SK-N-SH treated with all-trans-retinoic acid at 6 μM for 48 hours (cell line): ENCODE data around the gene SUN3.

Source experiments
- ATAC-seq: fragments of 200-7000 bp; cut with Tn5 transposase; 3 replicates; pipeline ENCODE4 v1.9.1; 2020; ENCODE audit warnings: mild to moderate bottlenecking, moderate library complexity
- BACH2 ChIP-seq: fragments of 250-450 bp; sonication (Bioruptor Pico); IDR thresholded peaks from 2 replicates; pipeline ENCODE4 v1.9.0; 2021; ENCODE audit warnings: mild to moderate bottlenecking, borderline replicate concordance
- CREB5 ChIP-seq: fragments of 250-450 bp; sonication (Bioruptor Pico); IDR thresholded peaks from 2 replicates; pipeline ENCODE4 v1.5.1; 2020; ENCODE audit warnings: low read depth, mild to moderate bottlenecking, moderate library complexity
- CSDC2 ChIP-seq: fragments of 250-450 bp; sonication (Bioruptor Pico); IDR thresholded peaks from 2 replicates; pipeline ENCODE4 v1.5.0; 2020; ENCODE audit warnings: mild to moderate bottlenecking, moderate library complexity
- CSRNP3 ChIP-seq: fragments of 250-450 bp; sonication (Bioruptor Pico); IDR thresholded peaks from 2 replicates; pipeline ENCODE4 v1.5.1; 2021; ENCODE audit warnings: mild to moderate bottlenecking, moderate library complexity
- ESRRG ChIP-seq: fragments of 250-450 bp; sonication (Bioruptor Pico); IDR thresholded peaks from 2 replicates; pipeline ENCODE4 v1.6.1; 2021; ENCODE audit warnings: mild to moderate bottlenecking
- GLIS3 ChIP-seq: fragments of 250-450 bp; sonication (Bioruptor Pico); IDR thresholded peaks from 2 replicates; pipeline ENCODE4 v1.5.0; 2020; ENCODE audit warnings: mild to moderate bottlenecking, moderate library complexity
- ISL1 ChIP-seq: fragments of 250-450 bp; sonication (Bioruptor Pico); IDR thresholded peaks from 2 replicates; pipeline ENCODE4 v2.1.2; 2022; ENCODE audit warnings: mild to moderate bottlenecking, moderate library complexity
- OSR1 ChIP-seq: fragments of 250-450 bp; sonication (Bioruptor Pico); IDR thresholded peaks from 2 replicates; pipeline ENCODE4 v1.8.0; 2022; ENCODE audit warnings: moderate library complexity, mild to moderate bottlenecking, inconsistent platforms
- PATZ1 ChIP-seq: fragments of 250-450 bp; sonication (Bioruptor Pico); IDR thresholded peaks from 2 replicates; pipeline ENCODE4 v1.8.0; 2020; ENCODE audit warnings: mild to moderate bottlenecking, moderate library complexity, borderline replicate concordance
- PPARA ChIP-seq: fragments of 250-450 bp; sonication (Bioruptor Pico); IDR thresholded peaks from 2 replicates; pipeline ENCODE4 v1.5.0; 2020; ENCODE audit warnings: mild to moderate bottlenecking, borderline replicate concordance
- RARB ChIP-seq: fragments of 250-450 bp; sonication (Bioruptor Pico); IDR thresholded peaks from 2 replicates; pipeline ENCODE4 v1.8.0; 2021; ENCODE audit warnings: mild to moderate bottlenecking, moderate library complexity
- SNAI2 ChIP-seq: fragments of 250-450 bp; sonication (Bioruptor Pico); IDR thresholded peaks from 2 replicates; pipeline ENCODE4 v1.5.0; 2020; ENCODE audit warnings: mild to moderate bottlenecking, moderate library complexity
- TCF4 ChIP-seq: fragments of 250-450 bp; sonication (Bioruptor Pico); IDR thresholded peaks from 2 replicates; pipeline ENCODE4 v1.8.0; 2021; ENCODE audit warnings: mild to moderate bottlenecking, moderate library complexity, borderline replicate concordance
- TOX ChIP-seq: fragments of 250-450 bp; sonication (Bioruptor Pico); IDR thresholded peaks from 2 replicates; pipeline ENCODE4 v1.8.0; 2021; ENCODE audit warnings: mild to moderate bottlenecking, moderate library complexity, borderline replicate concordance
- TSHZ2 ChIP-seq: fragments of 250-450 bp; sonication (Bioruptor Pico); IDR thresholded peaks from 2 replicates; pipeline ENCODE4 v1.5.0; 2020; ENCODE audit warnings: mild to moderate bottlenecking, moderate library complexity
- ZC3H10 ChIP-seq: fragments of 250-450 bp; sonication (Bioruptor Pico); IDR thresholded peaks from 2 replicates; pipeline ENCODE4 v1.5.1; 2021; ENCODE audit warnings: mild to moderate bottlenecking, moderate library complexity
- ZFP3 ChIP-seq: fragments of 250-450 bp; sonication (Bioruptor Pico); IDR thresholded peaks from 2 replicates; pipeline ENCODE4 v1.5.0; 2020; ENCODE audit warnings: mild to moderate bottlenecking, moderate library complexity
- ZFP30 ChIP-seq: fragments of 450-650 bp; formaldehyde crosslinking; IDR thresholded peaks from 2 replicates; pipeline ENCODE4 v1.5.0; 2022; ENCODE audit warnings: mild to moderate bottlenecking, moderate library complexity
- ZNF565 ChIP-seq: fragments of 450-650 bp; formaldehyde crosslinking; conservative IDR thresholded peaks from 2 replicates; pipeline ENCODE4 v1.5.0; 2020; ENCODE audit warnings: low read depth, mild to moderate bottlenecking, moderate library complexity
- ZNF70 ChIP-seq: fragments of 450-650 bp; formaldehyde crosslinking; IDR thresholded peaks from 2 replicates; pipeline ENCODE4 v1.5.0; 2020; ENCODE audit warnings: mild to moderate bottlenecking, moderate library complexity
- ZNF8 ChIP-seq: fragments of 450-650 bp; formaldehyde crosslinking; IDR thresholded peaks from 2 replicates; pipeline ENCODE4 v1.5.0; 2020; ENCODE audit warnings: mild to moderate bottlenecking, moderate library complexity

SUN3 gene

GRCh38 chr7:47968847-47969774 lies 59.8 kb downstream of the SUN3 start:
- ATAC-seq, result peak; percentile 94
- no peak for TF ChIP-seq TOX (CRISPR knock-in tag)
- TF ChIP-seq TSHZ2 (CRISPR knock-in tag), result no peak
- no peak for TF ChIP-seq PATZ1 (CRISPR knock-in tag)
- TF ChIP-seq CREB5 (CRISPR knock-in tag), result no peak
- TF ChIP-seq TCF4 (CRISPR knock-in tag), result no peak
- TF ChIP-seq CSDC2 (CRISPR knock-in tag), result no peak
- no peak for TF ChIP-seq ZNF8
- no peak for TF ChIP-seq ZFP30 (CRISPR knock-in tag)
- TF ChIP-seq OSR1, result no peak
- TF ChIP-seq GLIS3, result no peak
- TF ChIP-seq CSRNP3 (CRISPR knock-in tag), result no peak
- no peak for TF ChIP-seq SNAI2 (CRISPR knock-in tag)
- TF ChIP-seq PPARA (CRISPR knock-in tag), result no peak
- no peak for TF ChIP-seq ZNF565 (CRISPR knock-in tag)
- no peak for TF ChIP-seq ESRRG (CRISPR knock-in tag)
- no peak for TF ChIP-seq ZFP3
- no peak for TF ChIP-seq ZNF70 (CRISPR knock-in tag)
- TF ChIP-seq BACH2, result no peak
- no peak for TF ChIP-seq ISL1 (CRISPR knock-in tag)

GRCh38 chr7:47967708-47968107 lies 61.2 kb downstream of the SUN3 start:
- TF ChIP-seq CSDC2 (CRISPR knock-in tag) (no peak), ZC3H10 (no peak), OSR1 (no peak), RARB (CRISPR knock-in tag) (no peak), PPARA (CRISPR knock-in tag) (no peak), CREB5 (CRISPR knock-in tag) (no peak), ZFP3 (no peak), CSRNP3 (CRISPR knock-in tag) (no peak), ESRRG (CRISPR knock-in tag) (no peak), GLIS3 (no peak), TSHZ2 (CRISPR knock-in tag) (no peak), TOX (CRISPR knock-in tag) (no peak), PATZ1 (CRISPR knock-in tag) (no peak), BACH2 (no peak), ZNF565 (CRISPR knock-in tag) (no peak), ZFP30 (CRISPR knock-in tag) (no peak), ZNF8 (no peak), TCF4 (CRISPR knock-in tag) (no peak)
- TF ChIP-seq, all 23 proteins: peak for 0
- ATAC-seq, result no peak
